Iris pigment epithelial cell (primary cell): ENCODE measurements around the gene DCP1B.
"Not testable (repeated sequence)": the region's sequence is repeated elsewhere in the genome, so short reads cannot be mapped to it uniquely, and the experiment has no call there.

ENCODE experiments used
- DNase-seq: peaks from one replicate; pipeline ENCODE4 v3.0.0-alpha.2; 2011; ENCODE audit warnings: low read depth

DCP1B gene

DNA sequence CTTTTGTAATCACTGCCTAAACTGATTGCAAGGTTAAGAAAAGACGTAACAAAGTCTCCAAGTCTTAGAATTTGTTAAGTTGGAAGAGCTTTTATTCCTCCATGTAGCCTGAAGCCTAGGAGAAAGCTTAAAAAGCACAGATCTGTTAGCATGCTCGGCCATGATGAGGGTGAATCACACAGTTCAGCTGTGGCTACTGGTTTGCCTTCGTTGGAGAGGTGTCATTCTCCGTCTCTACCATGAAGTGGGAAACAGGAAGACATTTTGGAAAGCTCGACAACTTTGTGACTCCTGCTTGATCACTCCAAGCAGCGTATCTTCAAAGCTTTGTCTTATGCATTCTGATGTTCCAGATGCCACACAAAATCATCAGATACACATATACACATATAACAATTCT is 27.1 kb downstream of the DCP1B start:
- no peak for DNase-seq

DNA sequence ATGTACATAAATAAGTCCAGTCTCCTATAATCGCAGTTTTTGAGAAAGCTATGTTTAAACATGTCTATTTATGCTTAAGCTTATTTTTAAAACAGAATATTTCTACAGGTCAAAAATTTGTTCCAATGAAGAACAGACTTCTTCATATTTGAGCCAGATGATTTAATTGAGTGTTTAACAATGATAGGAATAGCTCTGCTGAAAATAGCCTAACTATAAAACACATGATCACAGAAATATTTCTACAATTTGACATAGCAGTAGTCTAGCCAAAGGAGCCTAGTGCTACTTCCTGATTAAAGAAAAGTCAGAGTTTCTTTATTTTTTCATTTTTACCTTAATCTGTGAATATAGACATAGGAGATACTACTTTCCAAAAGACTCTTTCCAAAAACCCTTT is 29.4 kb downstream of the DCP1B start:
- no peak for DNase-seq

DNA sequence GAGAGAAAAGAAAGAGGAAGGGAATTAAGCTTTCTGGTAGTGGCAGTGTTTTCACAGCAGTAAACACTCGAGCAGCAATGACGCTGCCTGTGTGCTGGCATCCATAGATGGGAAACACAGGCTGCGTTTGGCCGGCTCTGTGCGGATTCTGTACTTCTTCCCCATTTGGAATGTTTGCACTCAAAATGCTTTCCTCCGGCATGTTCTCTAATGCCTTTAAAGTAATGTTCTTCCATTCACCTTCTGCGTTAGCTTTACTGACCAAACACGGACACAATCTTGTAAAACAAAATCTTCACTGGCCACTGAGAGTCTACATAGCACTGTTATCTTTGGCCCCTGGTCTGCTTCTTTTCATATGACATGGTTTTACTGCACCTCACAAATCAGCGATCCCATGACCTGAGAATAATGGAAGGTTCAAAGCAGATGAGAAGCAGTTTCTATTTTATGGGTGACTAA is 31.4 kb downstream of the DCP1B start:
- DNase-seq, result peak; percentile 56

DNA sequence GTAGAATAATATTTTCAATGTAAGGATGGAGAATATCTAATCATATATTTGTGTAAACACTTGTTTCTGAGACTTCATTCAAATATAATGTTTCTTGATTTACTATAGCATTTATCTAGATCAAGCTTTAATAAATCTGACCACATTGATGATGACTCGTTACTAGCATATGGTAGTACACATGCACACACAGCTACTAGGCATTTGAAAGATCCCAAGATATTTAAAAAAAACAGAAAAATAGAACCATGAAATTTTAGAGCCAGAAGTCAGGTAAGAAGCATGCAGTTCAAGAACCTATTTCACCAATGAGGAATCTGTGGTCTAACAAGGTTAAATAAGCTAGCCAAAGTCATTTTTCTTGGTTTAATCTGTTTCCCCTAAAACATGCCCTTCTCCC is 32.0 kb downstream of the DCP1B start:
- peak; percentile 56 for DNase-seq

DNA sequence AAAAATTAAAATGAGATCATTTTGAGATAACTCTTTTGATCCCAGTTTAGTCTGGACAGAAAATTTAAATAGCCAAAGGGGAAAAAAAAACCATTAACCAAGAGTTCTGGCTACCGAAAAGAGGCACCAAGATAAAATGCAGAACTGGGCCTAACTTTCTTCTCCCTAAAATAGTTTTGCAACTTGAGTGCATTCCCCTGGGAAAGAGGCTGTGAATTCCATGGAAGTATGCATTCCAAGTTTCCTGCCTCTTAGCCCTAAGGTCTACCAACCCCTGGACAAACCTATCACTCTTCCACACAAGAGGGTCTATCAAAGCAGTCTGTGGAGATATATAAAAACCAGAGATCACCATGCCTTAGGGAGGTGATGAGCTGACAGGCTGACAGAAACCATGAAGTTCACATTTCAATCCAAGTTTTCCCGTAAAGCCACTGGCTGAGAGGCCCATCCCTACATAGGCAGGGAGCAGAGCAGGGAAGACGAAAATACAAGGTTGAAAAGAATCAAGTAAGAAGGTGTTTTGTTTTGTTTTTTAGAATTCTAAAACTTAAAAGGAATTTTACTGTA is 33.8 kb downstream of the DCP1B start:
- DNase-seq, result no peak

DNA sequence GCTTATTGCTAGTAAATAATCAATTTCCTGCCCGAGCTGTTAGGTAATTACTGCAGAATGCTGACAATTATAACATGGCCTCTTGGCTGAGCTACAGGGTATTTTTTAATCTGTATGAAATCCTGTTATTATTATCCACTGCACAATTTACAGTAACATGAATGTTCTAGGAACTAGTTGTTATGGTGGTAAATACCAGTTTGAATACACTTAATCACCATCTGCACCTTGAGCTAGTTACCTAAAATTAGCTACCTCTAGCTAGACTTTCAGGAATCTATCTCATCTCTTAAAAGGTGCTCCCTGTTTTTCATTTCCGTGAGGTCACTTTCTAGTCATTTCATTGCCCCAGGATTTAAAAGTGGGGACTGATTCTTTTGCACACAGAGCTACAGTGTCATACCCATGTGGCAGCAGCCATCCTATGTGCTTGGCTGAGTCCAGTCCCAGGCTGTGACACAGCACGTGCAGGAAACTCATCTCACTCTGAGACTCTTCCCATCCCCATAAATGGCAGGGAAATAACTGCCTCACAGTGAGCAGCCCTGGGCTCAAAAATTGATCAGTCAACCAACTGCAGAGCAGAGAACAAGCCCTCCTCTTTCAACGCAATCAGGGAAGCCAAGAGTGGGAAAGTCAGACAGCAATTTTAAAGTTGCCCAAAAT is 37.6 kb downstream of the DCP1B start:
- no peak for DNase-seq

DNA sequence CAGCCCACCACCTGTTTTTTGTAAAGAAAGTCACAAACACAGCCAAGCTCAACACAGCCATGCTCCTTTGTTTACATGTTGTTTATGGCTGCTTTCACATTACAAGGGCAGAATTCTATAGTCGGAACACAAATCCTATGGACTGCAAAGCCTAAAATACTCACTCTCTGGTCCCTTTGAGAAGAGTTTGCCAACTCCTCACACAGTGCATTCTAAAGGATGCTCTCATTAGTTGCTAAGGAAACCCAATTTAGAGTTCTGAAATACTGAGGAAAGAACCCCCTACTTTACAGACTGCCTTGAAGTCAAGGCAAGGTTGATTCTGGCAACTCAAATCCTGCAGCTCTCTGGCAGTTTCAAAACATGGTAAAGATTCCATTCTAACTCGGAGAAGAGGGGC is 38.3 kb downstream of the DCP1B start:
- DNase-seq, result no peak

DNA sequence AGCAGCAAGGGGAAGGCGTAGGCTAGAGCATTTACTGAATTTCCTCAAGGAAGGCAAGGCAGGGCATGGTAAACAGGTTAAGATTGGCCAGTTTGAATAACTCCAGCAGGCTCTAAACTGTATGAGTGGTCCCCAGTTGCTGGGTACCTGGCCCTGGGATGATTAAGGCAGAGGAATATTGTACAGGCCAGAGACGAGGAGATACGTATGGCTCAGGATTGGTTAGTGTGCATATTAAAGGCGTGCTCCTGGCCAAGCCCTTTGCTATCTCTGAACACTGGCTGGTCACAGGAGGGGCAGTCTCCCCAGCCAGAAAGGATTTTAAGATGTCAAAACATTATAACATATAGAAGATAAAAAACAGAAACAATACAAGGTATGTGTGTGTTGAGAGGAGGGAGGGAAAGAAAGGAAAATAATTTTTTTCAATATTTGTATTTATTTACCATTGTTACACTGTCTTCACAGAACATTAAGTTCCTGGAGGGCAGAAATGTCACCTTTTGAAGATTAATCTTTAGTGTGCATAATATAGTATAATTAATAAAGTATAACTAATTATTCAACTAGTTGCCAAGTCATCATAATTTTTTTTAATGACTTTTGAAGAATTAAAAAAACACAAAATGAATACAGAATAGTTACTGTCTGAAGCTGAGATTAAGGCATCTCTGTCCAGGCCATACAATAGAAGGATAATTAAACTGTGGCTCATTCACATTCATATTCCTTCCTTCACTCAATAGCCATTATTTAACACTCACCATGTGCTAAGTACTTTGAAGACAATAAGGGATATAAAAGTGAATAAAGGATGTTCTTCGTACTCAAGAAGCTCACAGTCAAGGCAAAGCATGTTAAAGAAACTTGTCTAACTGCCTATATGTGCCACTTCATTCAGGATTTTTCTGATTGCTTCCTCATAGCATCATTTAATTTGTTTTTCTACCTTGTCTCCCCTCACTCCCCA is 41.9 kb downstream of the DCP1B start:
- DNase-seq, result no peak

DNA sequence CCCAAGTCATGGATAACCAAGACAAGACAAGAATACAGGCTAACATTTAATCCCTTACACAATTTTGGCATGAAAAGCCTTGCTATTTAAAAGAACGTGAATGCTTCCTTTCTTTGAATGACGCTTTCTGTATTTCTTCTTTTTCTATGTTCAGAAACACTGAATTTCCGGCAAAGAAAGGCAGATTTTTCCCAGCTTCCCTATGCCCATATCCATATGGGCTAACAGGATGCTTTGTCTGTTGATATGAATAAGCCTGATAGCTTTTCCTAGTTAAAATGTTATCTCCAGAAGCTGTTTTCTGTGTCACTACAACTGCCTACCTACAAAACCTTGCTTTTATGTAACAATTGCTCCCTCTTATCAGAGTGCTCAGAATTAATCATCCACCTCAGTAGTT is 47.5 kb downstream of the DCP1B start:
- no peak for DNase-seq

DNA sequence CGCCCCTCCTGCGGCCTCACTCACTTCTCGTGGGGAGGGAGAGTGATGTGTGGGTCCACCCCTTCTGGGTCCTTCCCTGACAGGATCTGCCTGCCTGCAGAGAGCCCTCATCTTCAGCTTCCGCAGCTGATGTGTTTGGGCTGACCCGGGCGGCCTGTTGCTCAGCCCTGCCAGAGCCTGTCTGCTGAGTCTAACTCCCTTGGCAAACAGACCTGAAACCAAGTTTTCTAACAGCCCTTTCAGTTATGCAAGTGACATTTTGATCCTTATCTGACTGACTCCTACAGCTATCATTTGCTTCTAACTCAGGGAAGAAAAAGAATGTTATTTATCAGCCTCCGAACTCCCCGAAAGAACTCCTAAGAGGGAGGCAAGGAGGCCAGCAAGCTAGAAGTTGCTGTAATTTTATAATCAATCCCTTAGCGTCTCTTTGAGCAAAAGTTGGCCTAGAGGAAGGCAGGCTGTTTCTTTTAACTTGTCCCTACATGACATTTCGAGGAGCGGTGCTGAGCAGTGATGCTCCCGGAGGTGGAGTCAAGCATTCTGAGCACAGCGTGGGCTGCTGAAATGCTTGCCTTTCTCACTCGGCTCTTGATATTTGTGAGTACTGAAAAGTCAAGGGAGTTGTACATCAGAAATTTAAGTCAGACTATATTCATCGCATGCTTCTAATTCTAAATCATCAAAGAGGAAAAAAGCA is 54.3 kb downstream of the DCP1B start:
- DNase-seq, result no peak

DNA sequence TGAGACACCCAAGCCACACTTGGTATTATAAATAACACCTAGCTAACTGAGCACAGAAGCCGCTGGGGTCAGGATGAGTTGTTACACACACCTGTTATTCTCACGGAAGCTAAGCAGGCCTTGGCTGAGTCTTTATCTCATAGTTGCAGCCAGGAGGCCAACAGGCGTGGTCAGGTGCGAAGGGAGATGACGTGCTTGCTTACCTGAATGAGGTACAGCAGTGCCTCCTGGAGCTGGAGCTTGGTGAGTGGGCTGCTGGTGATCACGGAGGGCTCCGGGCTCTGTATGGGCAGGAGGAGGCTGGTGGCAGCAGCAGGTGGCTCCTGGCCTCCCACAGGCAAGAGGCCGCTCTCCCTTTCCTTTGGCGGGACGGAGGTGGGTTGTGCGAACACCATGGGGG is 55.4 kb downstream of the DCP1B start:
- DNase-seq, result no peak

DNA sequence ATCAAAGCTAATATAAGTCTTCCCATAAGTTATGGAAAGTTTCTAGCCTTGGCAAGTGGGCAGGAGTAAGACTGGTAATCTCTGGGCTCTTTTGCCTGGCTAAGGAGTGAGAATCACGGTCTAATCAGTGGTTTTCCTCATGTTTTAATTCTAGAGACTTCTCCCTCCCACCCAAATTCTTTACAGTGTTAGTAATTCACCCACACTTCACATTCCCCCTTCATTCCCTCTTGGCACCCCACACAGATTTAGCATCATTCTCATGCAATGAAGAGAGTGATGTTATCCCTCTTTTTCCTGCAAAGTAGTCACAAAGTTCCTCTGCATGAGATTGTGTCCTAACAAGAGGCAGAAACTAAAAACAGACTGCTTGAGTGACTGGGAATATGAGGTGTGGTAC is 57.2 kb downstream of the DCP1B start:
- DNase-seq, result peak; percentile 53

DNA sequence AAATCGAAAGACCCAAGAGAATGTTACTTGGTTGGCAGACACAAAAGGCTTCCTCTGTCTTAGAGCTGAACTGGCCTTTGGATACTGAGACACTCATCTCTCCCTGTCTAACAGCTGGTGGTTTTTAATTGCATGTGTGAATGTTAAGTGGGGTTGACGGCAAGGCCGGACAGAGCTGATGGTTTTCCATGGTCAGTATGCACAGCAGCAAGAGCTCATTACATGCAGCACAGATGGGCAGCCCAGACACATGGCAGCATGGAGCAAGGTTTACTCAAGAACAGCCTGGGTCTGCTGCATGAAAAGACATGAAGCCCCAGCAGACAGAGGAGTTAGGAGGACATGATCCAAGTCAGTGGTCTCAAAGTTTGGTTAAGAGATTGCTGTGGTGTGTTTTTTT is 58.0 kb downstream of the DCP1B start:
- DNase-seq, result no peak

DNA sequence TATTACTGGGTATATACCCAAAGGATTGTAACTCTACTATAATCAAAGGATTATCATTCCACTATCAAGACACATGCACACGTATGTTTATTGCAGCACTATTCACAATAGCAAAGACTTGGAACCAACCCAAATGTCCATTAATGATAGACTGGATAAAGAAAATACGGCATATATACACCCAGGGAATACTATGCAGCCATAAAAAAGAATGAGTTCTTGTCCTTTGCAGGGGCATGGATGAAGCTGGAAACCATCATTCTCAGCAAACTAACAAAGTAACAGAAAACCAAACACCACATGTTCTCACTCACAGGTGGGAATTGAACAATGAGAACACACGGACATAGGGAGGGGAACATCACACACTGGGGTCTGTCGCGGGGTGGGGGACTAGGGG is 58.8 kb downstream of the DCP1B start:
- DNase-seq, result not testable (repeated sequence)

DNA sequence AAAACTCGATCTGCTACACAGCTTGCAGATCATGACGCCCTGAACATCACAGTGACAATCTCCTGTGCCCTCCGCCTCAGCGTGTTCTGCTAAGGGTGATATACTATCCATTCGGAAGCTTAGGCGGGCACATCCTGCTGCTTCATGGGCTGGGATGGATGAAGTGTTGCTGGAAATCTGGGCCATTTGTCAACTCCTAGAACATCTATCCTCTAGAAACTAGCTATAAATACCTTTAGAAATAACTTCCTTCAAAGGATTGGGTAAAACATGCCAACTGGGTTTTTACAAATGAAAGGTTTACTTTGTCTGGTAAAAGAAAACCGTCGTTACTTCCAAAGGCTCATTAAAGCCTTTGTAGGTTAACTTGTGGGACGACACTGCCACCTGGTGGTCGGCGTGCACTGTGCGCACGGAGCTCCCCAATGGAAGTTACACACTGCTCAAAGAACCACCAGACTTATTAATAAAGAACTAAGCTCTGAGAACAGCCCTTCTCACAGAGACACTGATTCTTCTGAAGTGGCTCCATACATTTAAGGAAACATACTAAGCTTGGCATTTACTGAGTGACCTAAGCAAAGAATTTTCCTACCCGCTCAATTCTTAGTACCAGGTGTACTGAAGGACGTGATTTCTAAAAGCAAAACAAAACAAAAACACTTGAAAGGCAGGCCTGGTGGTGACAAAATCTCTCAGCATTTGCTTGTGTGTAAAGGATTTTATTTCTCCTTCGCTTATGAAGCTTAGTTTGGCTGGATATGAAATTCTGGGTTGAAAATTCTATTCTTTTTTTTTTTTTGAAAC is 64.3 kb downstream of the DCP1B start:
- DNase-seq, result peak; percentile 73

DNA sequence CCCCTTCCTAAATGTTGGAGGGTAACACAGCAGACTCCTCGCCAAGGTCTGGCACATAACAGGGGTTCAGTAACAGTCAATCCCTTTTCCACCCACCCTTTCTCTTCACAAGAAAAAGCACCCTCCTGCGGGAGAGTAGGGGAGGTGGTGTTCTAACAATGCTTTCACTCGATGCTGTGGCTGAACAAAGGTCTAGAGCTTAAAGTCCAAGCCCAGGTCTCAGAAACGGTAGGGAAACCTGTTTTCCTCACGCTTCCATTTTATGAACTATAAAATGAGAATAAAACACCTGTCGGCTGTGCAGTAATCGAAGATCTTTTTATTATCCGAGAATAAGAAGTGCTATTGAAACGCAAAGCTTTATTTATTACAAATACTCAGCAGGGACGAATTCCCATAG is 64.9 kb downstream of the DCP1B start:
- no peak for DNase-seq

DNA sequence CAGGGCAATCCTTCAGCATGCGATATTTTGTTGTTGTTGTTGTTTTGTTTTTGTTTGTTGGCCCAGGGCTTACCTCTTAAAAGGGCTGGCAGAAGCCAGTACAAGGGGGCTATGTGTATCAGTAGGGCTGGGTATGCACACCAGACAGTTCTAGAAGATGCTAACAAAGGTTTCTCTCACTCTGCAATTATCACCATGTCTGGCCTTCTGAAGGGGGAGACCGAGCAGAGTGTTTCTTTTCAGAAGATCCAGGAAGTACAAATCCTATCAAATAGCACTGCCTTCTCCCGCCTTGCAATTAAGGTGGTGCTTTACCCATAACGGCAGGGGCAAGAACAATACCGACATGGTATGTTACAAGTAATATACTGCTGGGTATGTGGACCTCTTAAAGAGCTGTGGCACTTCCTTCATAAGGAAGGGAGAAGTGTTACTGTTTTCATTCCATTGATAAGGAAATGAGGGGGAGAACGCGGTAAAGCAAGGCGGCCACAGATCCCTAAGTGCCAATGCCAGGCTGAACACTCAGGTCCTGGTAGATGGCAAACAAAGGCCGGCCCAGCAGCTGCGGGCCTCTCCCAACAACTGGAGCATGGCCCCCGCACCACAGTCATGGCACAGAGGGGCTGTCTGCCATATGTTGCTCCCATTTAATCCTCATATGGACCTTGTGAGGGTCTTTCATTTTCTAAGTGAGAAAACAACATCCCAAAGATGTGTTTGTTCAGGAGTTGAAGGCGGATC is 66.6 kb downstream of the DCP1B start:
- no peak for DNase-seq

DNA sequence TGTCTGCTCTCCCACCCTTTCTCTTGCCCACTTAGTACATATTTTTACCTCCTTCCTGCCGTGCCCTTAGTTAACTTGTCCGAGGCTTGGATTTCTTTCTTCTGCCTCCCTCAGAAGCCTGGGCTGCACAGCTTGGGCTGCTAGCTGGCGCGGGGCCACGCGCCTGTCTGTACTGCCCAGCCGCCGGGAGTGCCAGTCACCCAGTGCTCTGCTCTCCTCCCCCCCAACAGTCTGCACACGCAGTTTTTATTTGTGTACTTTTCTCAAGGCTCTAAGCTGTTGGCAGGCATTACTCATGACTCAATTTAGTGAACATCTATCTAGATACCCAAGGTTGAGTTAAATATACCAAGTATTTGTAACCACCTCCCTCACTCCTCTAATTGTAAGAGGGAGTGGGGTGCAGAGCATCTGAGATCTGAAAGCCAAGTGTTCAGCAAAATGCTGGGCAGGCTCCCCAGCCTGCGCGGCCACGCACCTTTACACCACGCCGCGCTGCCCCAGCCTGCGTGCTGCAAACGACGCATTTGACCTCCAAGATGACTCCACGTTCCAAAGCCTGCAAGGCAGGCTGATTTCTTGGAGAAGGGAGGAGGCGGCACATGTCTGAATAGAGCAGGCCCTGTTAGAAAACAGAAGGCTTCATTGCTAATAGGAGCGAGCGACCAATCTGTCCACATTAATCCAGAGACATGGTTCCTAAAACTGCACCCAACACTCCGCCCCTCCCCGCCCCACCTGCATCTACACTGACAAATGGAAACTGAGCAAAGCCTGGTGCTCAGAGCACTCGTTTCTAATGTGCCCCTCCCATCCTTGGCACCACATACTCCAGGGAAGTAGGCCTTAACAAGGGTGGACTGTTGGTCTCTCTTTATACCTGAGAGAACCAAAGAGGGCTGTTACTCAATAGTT is 67.6 kb downstream of the DCP1B start:
- DNase-seq, result peak; percentile 79

DNA sequence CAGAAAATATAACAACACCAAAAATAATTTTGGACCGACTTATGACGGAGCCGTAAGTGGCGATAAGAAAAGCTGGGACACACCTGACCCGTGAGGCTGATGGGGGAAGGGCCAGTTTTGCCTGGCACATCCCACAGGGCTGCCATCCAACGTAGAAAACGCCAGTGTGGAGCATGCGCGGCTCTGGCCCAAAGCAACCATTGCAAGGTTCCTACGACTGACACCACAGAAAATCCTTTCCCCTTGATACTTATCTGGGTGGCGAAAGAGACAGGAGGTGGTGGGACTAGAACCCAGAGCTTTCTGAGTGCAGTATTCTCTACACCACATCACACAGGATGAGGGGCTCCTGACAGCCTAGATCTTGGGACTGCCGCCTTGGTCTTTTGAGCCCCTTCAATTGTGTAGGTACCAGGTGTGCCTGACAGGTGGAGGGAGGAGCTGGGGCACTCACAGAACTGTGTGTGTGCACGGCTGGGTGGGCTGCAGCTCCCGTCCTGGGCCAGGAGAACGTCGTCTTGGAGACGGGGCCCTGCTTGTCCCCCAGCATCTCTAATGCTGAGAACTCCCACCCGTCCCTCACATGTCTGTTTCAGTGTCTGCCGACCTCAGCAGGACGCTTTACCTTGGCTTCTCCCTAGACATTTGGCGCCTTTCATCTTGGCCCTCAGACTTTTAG is 68.4 kb downstream of the DCP1B start:
- no peak for DNase-seq
